ENCODE measurements around the gene FAAP20.

FAAP20 gene

GRCh38 chr1:2193514-2194281 lies 874 bp downstream of the FAAP20 start:
- DNase-seq = no peak

DNA sequence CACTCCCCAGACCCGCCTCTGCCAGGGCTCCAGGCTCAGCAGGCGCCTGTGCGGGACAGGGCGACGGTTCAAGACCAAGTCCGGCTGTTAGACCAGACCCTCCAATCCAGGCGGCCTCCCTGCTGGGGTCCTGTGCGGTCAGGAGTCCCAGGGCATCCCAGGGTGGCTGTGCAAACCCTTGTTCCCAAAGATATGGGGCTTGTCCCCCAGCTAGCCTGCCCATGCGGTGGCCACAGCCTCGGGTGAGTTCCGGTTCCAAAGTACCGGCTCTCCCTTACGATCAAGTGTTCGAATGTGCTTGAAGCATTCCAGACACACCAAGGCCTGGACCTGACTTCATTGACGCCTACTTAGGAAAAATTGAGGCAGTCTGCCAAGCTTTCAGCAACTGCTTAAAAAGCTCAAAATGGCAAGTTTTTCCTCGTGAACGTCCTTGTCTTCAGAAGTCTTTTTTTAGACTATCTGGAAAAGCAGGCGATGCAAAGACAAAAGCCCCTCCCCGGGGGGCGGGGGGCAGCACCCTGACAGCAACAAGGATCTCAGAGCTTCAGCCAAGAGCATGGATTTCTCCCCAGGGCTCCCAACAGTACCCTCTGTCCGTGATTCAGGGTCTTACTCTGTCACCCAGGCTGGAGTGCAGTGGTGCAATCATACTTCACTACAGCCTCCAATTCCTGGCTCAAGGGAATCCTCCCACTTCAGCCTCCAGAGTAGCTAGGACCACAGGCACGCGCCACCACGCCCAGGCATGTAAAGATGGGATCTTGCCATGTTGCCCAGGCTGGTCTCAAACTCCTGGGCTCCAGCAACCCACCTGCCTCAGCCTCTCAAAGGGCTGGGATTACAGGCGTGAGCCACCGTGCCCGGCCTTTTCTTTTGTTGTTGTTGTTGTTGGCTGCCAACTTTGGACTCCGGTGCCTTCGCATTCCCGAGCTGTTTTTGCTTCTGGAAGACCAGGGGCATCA lies 2.3 kb downstream of the FAAP20 start:
- DNase-seq = no peak

GRCh38 chr1:2190491-2190976 lies 4.0 kb downstream of the FAAP20 start:
- DNase-seq = no peak

- DNase-seq = peak; percentile 86 to 88
Measured at GRCh38 chr1:2189459-2190425, 4.8 kb downstream of the FAAP20 start.

- no peak for DNase-seq
Measured at GRCh38 chr1:2188336-2188735, 6.2 kb downstream of the FAAP20 start.

- no peak for DNase-seq
Measured at GRCh38 chr1:2187619-2188018, 7.0 kb downstream of the FAAP20 start.

GRCh38 chr1:2186901-2187300 lies 7.7 kb downstream of the FAAP20 start:
- DNase-seq = no peak

DNA sequence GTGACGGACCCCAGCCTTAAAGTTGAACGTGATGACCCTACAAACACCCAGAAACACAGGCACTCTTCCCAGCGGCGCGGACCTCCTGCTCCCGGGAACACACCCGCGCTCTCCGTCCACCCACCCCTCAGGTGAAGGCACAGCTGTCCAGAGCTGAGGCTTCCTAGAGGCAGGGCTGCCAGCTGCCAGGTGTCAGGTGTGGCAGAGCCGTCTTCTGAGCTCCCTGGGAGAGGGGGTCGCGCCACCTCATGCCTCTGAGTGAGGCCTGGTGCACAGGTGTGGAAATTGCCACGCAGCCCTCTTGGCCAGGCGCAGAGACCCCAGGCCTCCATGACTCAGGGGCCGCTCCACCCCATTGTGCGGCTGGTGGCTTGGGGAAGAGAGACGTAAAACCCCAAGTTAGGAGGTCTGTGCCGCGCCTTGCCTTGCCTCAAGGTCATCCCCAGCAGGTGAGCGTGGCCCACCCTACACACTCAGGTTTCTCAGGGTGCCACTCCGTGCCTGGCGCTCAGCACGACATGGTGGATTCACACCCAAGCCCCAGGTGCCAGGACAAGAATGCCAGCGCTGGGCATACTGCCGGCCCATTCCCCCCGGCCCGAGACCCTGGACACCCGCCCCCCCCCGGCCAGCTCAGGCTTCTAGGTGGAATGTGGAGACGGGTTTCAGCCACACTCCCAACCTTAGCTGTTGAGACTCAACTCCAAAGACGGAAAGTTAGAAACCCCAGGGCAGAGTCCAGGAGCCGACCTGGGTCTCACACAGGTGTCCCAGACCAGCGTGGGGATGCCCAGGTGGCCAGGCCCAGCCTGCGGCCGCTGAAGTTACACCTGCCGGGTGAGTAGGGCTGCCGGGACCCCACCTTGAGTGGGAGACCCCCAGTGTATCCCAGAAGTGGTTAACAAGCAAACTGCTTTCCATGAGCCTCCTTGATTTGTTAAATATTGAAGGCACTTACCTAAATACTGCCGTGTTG lies 8.4 kb downstream of the FAAP20 start:
- DNase-seq = no peak

GRCh38 chr1:2184934-2185333 lies 9.6 kb downstream of the FAAP20 start:
- DNase-seq = no peak

DNA sequence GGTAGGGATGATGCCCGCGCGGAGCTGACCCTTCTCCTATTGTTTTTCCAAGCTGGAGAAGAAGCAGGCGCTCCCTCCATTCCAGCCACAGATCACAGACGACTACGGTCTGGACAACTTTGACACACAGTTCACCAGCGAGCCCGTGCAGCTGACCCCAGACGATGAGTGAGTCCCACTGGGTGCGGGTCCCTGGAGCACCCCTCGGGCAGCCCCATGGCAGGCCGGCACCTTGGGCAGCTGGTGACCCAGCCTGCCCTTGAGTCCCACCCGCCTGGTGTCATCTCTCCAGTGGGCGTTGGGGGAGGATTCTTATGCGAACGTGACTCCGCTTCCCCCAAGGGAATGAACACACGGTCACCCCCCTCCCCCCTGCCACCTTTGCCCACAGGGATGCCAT lies 10.0 kb downstream of the FAAP20 start:
- DNase-seq = no peak

DNA sequence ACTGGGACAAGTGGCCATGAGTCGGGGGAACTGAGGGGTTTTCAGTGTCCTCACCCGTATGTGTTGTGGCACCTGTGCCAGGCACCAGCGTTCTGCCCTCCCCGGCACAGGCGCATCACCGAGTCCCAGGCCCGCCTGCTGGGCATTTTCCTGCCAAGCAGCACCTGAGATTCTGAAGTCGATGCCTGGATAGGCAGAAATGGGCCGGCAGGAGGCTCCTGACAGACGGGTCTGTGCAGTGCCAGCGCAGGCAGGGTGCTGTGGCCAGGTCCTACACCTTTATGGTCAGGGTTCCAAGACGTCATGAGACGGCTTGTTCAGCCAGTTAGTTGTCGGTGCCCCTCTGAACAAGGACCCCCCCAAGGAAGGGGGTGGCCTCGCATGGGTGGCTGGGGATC lies 10.6 kb downstream of the FAAP20 start:
- DNase-seq = no peak

GRCh38 chr1:2182376-2182775 lies 12.2 kb downstream of the FAAP20 start:
- no peak for DNase-seq

GRCh38 chr1:2181752-2182151 lies 12.8 kb downstream of the FAAP20 start:
- no peak for DNase-seq

- DNase-seq = no peak
Measured at GRCh38 chr1:2181271-2181670, 13.3 kb downstream of the FAAP20 start.

- DNase-seq = no peak
Measured at GRCh38 chr1:2180297-2181245, 14.0 kb downstream of the FAAP20 start.

DNA sequence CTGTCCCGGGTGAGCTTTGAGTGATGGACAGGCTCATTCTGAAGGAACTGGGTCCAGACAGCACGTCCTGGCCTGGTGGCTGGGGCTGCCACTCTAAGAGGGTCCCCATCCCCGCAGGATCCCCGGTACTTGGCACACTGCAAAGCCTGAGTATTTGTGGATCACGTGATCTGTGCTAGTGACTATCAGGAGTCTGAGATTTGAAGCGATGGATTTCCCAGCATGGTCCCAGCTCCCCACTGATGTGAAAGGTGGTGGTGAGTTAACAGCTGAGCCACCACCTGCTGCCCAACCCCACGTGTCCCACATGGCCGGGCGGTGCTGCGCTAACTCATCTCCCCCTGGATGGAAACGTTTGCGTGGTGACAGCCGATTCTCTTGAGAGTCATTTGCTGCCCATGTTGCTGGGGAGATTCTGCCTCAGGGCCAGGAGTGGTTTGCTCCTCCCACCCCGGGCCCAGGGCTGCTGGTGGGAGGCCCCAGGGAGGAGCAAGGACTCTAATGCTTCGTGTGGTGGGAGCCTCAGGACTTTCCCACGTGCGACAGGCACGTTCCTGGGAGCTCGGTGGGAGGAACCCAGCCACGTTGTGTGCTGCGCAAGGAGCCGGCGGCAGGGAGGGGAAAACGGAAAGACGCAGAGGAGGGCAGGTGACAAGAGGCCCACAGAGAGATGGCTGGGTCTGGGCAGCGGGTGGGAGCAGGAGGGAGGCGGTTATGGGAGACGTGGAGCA lies 15.1 kb downstream of the FAAP20 start:
- DNase-seq = no peak

DNA sequence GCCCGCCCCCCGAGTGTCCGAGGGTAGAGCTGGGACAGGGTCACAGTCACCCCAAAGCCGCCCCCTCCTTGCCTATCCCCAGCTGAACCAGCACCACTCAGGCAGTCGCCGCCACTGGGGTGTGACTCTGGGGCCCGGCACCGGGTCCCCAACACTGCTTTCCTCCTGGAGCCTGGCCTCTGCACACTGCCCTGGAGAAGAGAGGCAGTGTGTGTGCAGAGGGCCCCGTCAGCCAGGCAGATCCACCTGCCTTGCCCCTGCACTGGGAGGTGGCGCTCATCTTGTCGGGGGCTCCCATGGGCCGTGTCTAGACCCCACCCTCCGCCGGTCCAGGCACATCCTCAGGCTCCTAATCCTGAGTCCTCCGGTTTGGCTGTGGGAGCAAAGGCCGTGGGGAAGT lies 15.7 kb downstream of the FAAP20 start:
- DNase-seq = no peak

DNA sequence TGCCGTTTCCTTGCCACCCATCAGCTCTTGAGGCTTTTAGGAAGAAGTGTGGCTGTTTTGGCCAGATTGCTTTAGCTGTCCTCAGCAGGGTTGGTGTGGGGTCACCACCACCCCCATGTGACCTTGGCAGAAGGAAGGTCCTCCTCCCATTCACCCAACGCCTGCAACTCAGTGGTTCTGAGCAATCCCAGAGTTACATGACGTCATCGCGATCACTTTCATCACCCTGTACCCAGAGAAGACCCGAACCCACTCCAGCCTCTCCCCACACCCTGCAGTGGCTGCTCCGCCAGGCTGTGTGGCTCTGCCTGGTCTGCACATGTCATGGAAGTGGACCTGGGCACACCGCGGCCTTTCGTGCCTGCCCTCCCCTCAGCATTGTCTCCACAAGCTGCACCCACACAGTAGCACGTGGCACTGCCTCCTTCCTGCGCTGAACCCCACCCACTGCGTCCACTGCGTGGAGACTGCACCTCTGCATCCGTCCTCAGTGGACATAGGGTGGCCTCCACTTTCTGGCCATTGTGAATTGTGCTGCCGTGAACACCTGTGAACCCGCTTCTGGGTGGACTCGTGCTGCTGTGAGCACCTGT lies 16.5 kb downstream of the FAAP20 start:
- no peak for DNase-seq

DNA sequence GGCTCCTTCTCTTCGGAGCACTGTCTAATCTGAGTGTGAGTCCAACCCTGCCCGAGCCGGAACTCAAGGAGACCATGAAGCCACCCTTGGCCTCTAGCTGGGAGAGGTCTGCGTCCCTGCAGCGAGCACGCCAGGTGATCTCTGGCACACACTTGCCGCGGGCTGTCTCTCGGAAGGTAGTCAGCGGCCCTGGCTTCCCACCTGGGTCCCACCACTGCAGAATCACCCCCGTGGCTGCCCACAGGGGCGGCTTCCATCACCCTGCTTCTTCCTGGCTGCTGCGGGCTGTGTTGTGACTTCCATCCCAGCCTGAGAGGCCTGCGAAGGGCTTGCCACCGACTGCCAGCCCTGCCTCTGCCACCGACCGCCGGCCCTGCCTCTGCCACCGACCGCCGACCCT lies 17.0 kb downstream of the FAAP20 start:
- DNase-seq = no peak

Measured in stimulated activated CD4-positive, alpha-beta T cell treated with anti-CD3 and anti-CD28 coated beads, Interleukin-4, amount 100 ng/mL, for 4 hours (primary cell).